Epithelial cell of proximal tubule (primary cell): ENCODE data around the gene SOX12. TPM values are rescaled to one million over a fixed set of nuclear protein-coding genes. Genes with fewer than 3 reads are reported as not detected.
"Not testable (repeated sequence)": the region's sequence is repeated elsewhere in the genome, so short reads cannot be mapped to it uniquely, and the experiment has no call there.

ENCODE experiments used
- DNase-seq: peaks from one replicate; pipeline ENCODE4 v3.0.0-alpha.2; 2011; ENCODE audit warnings: low read depth
- H3K4me3 ChIP-seq: 2 replicates; pipeline ENCODE4 v1.5.1; 2011; ENCODE audit warnings: low read depth, mild to moderate bottlenecking, low read length
- CTCF ChIP-seq: conservative IDR thresholded peaks from 2 replicates; pipeline ENCODE4 v1.5.1; 2012; ENCODE audit warnings: low read depth, mild to moderate bottlenecking, low read length
- total RNA-seq: library from RNA; depleted of rRNA; stranded (reverse); fragments of >200 nt; gene quantifications from 2 replicates; pipeline ENCODE4 v1.2.3, GENCODE V29; 2015

SOX12 gene
- total RNA-seq, 1 donor from 2014 or later = 10.1 TPM

GRCh38 chr20:328975-329695 is 3.8 kb downstream of the SOX12 start:
- DNase-seq = no peak
- no peak overlapping the region for H3K4me3 ChIP-seq
- TF ChIP-seq CTCF = no peak

- TF ChIP-seq CTCF = no peak
- H3K4me3 ChIP-seq = no peak overlapping the region
- DNase-seq = no peak
Measured at GRCh38 chr20:329851-330232, 4.5 kb downstream of the SOX12 start.

DNA sequence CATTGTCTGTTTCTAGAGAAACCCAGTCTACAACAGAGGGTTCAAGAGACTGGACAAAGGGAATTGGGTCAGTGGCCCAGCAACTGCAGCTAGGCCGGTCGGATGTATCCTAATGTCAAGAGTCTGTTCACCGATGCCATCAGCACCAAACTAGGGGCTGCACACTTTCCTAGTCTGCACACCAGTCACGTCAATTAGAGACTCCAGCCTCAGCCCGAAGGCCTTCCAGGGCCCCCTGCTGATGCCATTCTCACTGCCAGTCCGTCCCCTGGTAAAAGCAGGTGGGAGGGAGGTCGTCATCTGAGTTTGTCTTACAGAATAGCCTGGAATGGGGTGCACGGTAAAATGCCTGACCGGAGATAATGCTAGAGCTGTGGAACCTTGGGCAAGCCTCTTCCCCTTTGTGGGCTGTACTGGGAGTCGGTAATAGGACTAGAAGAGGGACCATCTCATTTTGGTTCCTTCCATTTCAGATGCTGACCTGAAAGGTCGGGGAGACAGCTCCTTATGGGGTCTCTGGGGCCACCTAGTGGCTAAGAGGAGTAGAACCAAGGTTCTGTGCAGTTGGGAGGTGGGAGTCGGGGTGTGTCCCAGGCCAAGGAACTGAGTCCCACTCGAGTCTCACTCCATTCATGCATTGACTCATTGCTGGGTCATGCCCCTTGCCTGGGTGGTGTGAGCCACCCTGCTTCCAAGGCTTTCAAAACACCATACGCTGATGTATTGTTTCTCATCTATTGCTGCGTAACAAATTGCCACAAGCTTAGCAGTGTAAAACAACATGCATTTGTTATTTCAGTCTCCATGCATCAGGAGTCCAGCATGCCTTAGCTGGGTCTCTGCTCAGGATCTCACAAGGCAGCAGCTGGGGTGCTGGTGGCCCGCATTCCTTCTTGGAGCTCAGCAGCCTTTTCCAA is 5.1 kb downstream of the SOX12 start:
- DNase-seq = no peak
- peak; percentile 90 for TF ChIP-seq CTCF

GRCh38 chr20:334578-334977 is 9.2 kb downstream of the SOX12 start:
- DNase-seq = no peak
- TF ChIP-seq CTCF = no peak
- no peak overlapping the region for H3K4me3 ChIP-seq

More for the DNA sequence above, 5.1 kb downstream of the SOX12 start:
- H3K4me3 ChIP-seq = no peak overlapping the region

GRCh38 chr20:336040-336439 is 10.7 kb downstream of the SOX12 start:
- H3K4me3 ChIP-seq, DNase-seq: not testable (repeated sequence)

DNA sequence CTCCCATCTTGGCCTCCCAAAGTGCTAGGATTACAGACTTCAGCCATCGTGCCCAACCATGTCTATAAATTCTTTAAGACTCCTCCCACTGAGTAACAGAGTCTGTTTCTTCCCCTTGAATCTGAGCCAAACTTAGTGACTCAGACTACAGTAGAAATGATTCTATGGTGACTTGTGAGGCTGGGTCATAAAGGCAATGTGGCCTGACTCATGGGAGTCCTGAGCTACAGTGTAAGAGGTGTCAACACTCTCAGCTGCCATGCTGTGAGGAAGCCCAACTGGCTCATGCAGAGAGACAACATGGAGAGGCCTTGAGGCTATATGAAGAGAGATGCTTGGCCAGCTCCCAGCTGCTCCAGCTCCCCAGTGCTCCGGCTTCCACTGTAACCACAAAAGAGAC is 16.3 kb downstream of the SOX12 start:
- TF ChIP-seq CTCF = no peak
- no peak for DNase-seq

GRCh38 chr20:343107-343506 is 17.8 kb downstream of the SOX12 start:
- H3K4me3 ChIP-seq = no peak overlapping the region
- TF ChIP-seq CTCF = no peak
- no peak for DNase-seq

More for the DNA sequence above, 16.3 kb downstream of the SOX12 start:
- H3K4me3 ChIP-seq = no peak overlapping the region
